HepG2 (cell line): Measurements from ENCODE around the gene AHSA1. TPM values are rescaled to one million over a fixed set of nuclear protein-coding genes. Genes with fewer than 3 reads are reported as not detected.

Experiments used
- ATAC-seq: fragments of 200-7000 bp; cut with Tn5 transposase; 3 replicates; pipeline ENCODE4 v1.9.1; 2020; ENCODE audit warnings: mild to moderate bottlenecking, moderate library complexity
- BruUV-seq: library from RNA; stranded (reverse); fragments of 400-500 nt; replicated peaks from 2 replicates; lab custom pipeline; 2021; lab: Mats Ljungman, UMichigan
- CTCF ChIA-PET: fragments of 300-600 bp; formaldehyde crosslinking; extraction: SDS; loops from one replicate; lab custom pipeline; 2021; ENCODE audit warnings: low total read pairs, inconsistent platforms, low intra/inter-chr PET ratio; lab: Yijun Ruan, JAX
- POLR2A ChIA-PET: fragments of 350-600 bp; sonication (Branson Sonifier 250); formaldehyde crosslinking; loops from one replicate; lab custom pipeline; 2020; ENCODE audit warnings: antibody characterized with exemption, inconsistent platforms; lab: Yijun Ruan, JAX
- DNase-seq: peaks from one replicate; pipeline ENCODE4 v3.0.0-alpha.2; 2015; ENCODE audit warnings: low spot score
- FAIRE-seq: peaks from 3 replicates; lab custom pipeline; 2011; peaks lifted over from hg19 to GRCh38; lab: Jason Lieb, UNC
- H2AFZ ChIP-seq: one replicate; pipeline ENCODE4 v1.6.1; 2011; ENCODE audit warnings: low read length, inconsistent platforms
- H3K27ac ChIP-seq: fragments of 300-600 bp; 3 replicates; pipeline ENCODE4 v1.8.0; 2011; ENCODE audit warnings: mixed run types, mild to moderate bottlenecking, mixed read lengths, low read length, inconsistent platforms; ENCODE audit not compliant: insufficient read depth; ENCODE audit errors: extremely low read length
- H3K27me3 ChIP-seq, 2 experiments: fragments of 200-600 bp in 1 of 2; 2 replicates in 1 of 2; 3 replicates in 1 of 2; pipeline versions ENCODE4 v1.6.0 to v1.8.0; 2011; ENCODE audit warnings: low read length in 2 of 2, mild to moderate bottlenecking in 2 of 2, moderate library complexity in 2 of 2, inconsistent platforms in 1 of 2; ENCODE audit not compliant: insufficient read depth in 2 of 2, control insufficient read depth in 1 of 2
- H3K36me3 ChIP-seq, 2 experiments: fragments of 200-600 bp in 1 of 2; replicated peaks in 1 of 2; 2 replicates in 1 of 2; 3 replicates in 1 of 2; pipeline versions ENCODE4 v1.5.1 to v1.8.0; 2011; ENCODE audit warnings: low read length in 2 of 2, inconsistent platforms in 1 of 2; ENCODE audit not compliant: insufficient read depth in 2 of 2, control insufficient read depth in 1 of 2
- H3K4me1 ChIP-seq: 2 replicates; pipeline ENCODE4 v1.5.1; 2012; ENCODE audit warnings: low read length, inconsistent platforms; ENCODE audit not compliant: insufficient read depth
- H3K4me2 ChIP-seq: 2 replicates; pipeline ENCODE4 v1.6.0; 2011; ENCODE audit warnings: low read depth, low read length, inconsistent platforms
- H3K4me3 ChIP-seq, 3 experiments: fragments of 200-600 bp in 1 of 3; sonication (generic), shearing (Covaris generic) in 1 of 3; replicated peaks in 1 of 3; 2 replicates each; pipeline ENCODE4 v1.5.1; 2011 to 2016; ENCODE audit warnings: low read length in 3 of 3, inconsistent platforms in 2 of 3, low read depth in 2 of 3, mild to moderate bottlenecking in 2 of 3, control low read depth in 1 of 3, mixed read lengths in 1 of 3; ENCODE audit not compliant: insufficient read depth in 1 of 3
- H3K79me2 ChIP-seq: one replicate; pipeline ENCODE4 v1.6.1; 2011; ENCODE audit warnings: low read length, inconsistent platforms; ENCODE audit not compliant: insufficient read depth
- H3K9ac ChIP-seq: 2 replicates; pipeline ENCODE4 v1.6.0; 2011; ENCODE audit warnings: mild to moderate bottlenecking, low read depth, low read length, inconsistent platforms; ENCODE audit not compliant: insufficient read depth
- H3K9me3 ChIP-seq: 2 replicates; pipeline ENCODE4 v1.5.1; 2012; ENCODE audit warnings: mild to moderate bottlenecking, low read length
- H4K20me1 ChIP-seq: 2 replicates; pipeline ENCODE4 v1.6.0; 2011; ENCODE audit warnings: inconsistent platforms, mild to moderate bottlenecking, low read length, moderate library complexity; ENCODE audit not compliant: insufficient read depth
- AHDC1 ChIP-seq: sonication (generic); formaldehyde crosslinking; IDR thresholded peaks from 2 replicates; pipeline ENCODE4 v1.5.1; 2020; ENCODE audit warnings: mild to moderate bottlenecking, missing genetic modification reagents, borderline replicate concordance
- ARID5B ChIP-seq: IDR thresholded peaks from 2 replicates; pipeline ENCODE4 v1.4.0; 2020; ENCODE audit warnings: mild to moderate bottlenecking, missing genetic modification reagents
- DPF2 ChIP-seq: sonication (generic); formaldehyde crosslinking; IDR thresholded peaks from 2 replicates; pipeline ENCODE4 v1.4.0; 2020; ENCODE audit warnings: mild to moderate bottlenecking, low read depth, missing genetic modification reagents, borderline replicate concordance
- RXRA ChIP-seq: sonication (generic); formaldehyde crosslinking; IDR thresholded peaks from 2 replicates; pipeline ENCODE4 v1.5.1; 2020; ENCODE audit warnings: missing genetic modification reagents
- TFDP2 ChIP-seq: sonication (generic); formaldehyde crosslinking; IDR thresholded peaks from 2 replicates; pipeline ENCODE4 v1.4.0; 2020; ENCODE audit warnings: missing genetic modification reagents
- ZNF329 ChIP-seq: sonication (generic); formaldehyde crosslinking; IDR thresholded peaks from 2 replicates; pipeline ENCODE4 v1.9.0; 2021; ENCODE audit warnings: low read depth, mild to moderate bottlenecking, missing genetic modification reagents
- ZNF562 ChIP-seq: sonication (generic); formaldehyde crosslinking; IDR thresholded peaks from 2 replicates; pipeline ENCODE4 v1.8.0; 2022; ENCODE audit warnings: missing genetic modification reagents, borderline replicate concordance
- ZNF691 ChIP-seq: sonication (generic); formaldehyde crosslinking; IDR thresholded peaks from 2 replicates; pipeline ENCODE4 v1.4.0; 2020; ENCODE audit warnings: missing genetic modification reagents, low read depth, mild to moderate bottlenecking, borderline replicate concordance
- ZNF788 ChIP-seq: sonication (generic); formaldehyde crosslinking; IDR thresholded peaks from 2 replicates; pipeline ENCODE4 v1.5.0; 2020; ENCODE audit warnings: mild to moderate bottlenecking, missing genetic modification reagents, borderline replicate concordance
- ZSCAN22 ChIP-seq: sonication (generic); formaldehyde crosslinking; IDR thresholded peaks from 2 replicates; pipeline ENCODE4 v1.4.0; 2020; ENCODE audit warnings: mild to moderate bottlenecking, missing genetic modification reagents
- WGBS: methylation state at CpG from one replicate; pipeline ENCODE4 v1.1.6; 2017; ENCODE audit warnings: low lambda C conversion rate; 5-methylcytosine and 5-hydroxymethylcytosine counted together
- in situ Hi-C: cut with HindIII; loops from 2 replicates; pipeline ENCODE4 v1.10.0; 2017; ENCODE audit warnings: low pct_unique_long_range_greater_than_20kb; ENCODE audit not compliant: extremely low pct_ligation_motif_present
- intact Hi-C: fragments of 100-400 bp; cut with micrococcal nuclease; formaldehyde crosslinking; loops from one replicate; pipeline ENCODE4 v1.10.0; 2022; ENCODE audit not compliant: unreplicated experiment
- polyA plus RNA-seq, 8 experiments: library from polyadenylated mRNA; depleted of rRNA in 3 of 8; stranded (reverse) in 7 of 8; unstranded in 1 of 8; fragments of >200 nt; fragmentation: Illumina TruSeq in 4 of 8; extraction: Trizol in 4 of 8; gene quantifications; 2 replicates each; pipeline versions ENCODE4 v1.2.1 to v1.2.3, GENCODE V29; 2011 to 2016; ENCODE audit warnings: low read depth in 4 of 8, missing spikeins in 1 of 8, mixed read lengths in 1 of 8; ENCODE audit not compliant: insufficient read depth in 1 of 8
- total RNA-seq, 5 experiments: library from RNA; depleted of rRNA; stranded (reverse); fragments of >200 nt; fragmentation: Illumina TruSeq; extraction: Trizol; gene quantifications; 2 replicates each; pipeline ENCODE4 v1.2.3, GENCODE V29; 2016; ENCODE audit warnings: low read depth in 1 of 5

AHSA1 gene
- total and polyA plus RNA-seq, 2 of the 13 experiments (the other 11 are each of a cell fraction or from before 2014, with no cell fraction given) = 113 to 241 TPM

GRCh38 chr14:77426396-77426795 lies 31.5 kb upstream of the AHSA1 start (continued):
- TF ChIP-seq ARID5B (CRISPR knock-in tag) = no peak
- no peak for TF ChIP-seq ZNF691
- TF ChIP-seq RXRA (CRISPR knock-in tag) = no peak
- no peak for TF ChIP-seq DPF2 (CRISPR knock-in tag)

GRCh38 chr14:77436042-77436441 lies 21.9 kb upstream of the AHSA1 start:
- intact Hi-C loops = no loop called here
- Histone ChIP-seq H3K4me1 (no peaks in the 10 kb centered on the region), H2AFZ (no peak overlapping the region), H3K4me3 (no peak overlapping the region), H3K27me3 (no peaks in the 10 kb centered on the region), H3K4me2 (no peak overlapping the region), H3K9ac (no peak overlapping the region), H3K36me3 (peaks cover 6 to 35% of the 10 kb centered on the region in 2 experiments), H3K79me2 (no peaks in the 10 kb centered on the region), H4K20me1 (no peaks in the 10 kb centered on the region), H3K27ac (no peak overlapping the region), H3K9me3 (no peaks in the 10 kb centered on the region)
- no TSS peak for BruUV-seq
- 98% methylated on average over 3 of the region's 3 CpGs for WGBS
- ATAC-seq (no peak), DNase-seq (no peak), FAIRE-seq (no peak)
- POLR2A ChIA-PET = no interaction called here
- in situ Hi-C loops = no loop called here
- CTCF ChIA-PET = no interaction called here
- TF ChIP-seq TFDP2 (no peak), ZSCAN22 (CRISPR knock-in tag) (no peak), AHDC1 (CRISPR knock-in tag) (no peak), ZNF788 (CRISPR knock-in tag) (no peak), ZNF329 (no peak), ZNF562 (CRISPR knock-in tag) (no peak)
